GM12874 (cell line): ENCODE data around the gene MAGEF1.

Experiments used
- TF ChIP-seq, protein P1 (sequence below): IDR thresholded peaks from 2 replicates; pipeline ENCODE4 v1.5.1; 2011; ENCODE audit warnings: low read depth, mild to moderate bottlenecking, control low read depth, low read length, moderate library complexity; ENCODE audit not compliant: insufficient read depth

MAGEF1 gene

DNA sequence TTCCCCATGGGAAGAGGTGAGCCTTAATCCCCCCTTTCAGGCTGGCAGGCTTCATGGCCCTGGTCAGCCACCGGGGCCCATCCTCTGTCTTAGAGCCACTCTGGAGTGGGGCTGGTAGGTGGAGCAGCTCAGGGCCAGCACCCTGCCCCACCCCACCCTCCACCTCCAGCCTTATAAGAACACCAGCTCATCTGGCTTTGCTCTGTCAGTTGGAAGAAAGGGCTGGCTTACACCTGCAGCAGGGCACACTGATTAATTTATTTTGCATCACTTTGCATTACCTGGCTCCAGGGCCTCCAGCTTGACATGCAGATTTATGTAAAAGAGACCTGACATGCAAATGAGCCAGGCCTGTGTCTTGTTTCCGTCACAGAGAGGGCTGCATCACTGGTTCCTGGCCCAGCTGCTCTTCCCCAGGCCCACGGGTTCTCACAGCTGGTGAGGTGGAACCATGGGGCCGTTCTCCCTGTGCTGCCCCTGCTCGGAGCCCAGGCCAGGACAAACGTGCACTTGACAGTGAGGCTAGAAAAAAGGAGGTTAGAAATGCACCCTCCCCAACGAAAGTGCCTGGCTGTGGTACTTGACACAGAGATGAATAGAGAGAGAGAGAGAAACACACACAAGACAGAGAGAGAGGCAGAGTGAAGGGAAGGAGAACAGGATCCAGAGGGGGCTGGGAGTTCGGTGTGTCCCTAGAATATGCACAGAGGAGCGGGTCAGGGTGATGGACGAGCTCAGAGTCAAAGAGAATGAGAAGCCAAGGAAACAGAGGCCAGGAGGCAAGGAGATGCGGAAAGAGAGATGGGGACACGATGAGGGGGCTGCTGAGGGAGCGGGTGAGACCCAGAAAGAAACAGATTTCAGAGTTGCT, 44.5 kb upstream of the MAGEF1 start:
- TF ChIP-seq, protein P1, sequence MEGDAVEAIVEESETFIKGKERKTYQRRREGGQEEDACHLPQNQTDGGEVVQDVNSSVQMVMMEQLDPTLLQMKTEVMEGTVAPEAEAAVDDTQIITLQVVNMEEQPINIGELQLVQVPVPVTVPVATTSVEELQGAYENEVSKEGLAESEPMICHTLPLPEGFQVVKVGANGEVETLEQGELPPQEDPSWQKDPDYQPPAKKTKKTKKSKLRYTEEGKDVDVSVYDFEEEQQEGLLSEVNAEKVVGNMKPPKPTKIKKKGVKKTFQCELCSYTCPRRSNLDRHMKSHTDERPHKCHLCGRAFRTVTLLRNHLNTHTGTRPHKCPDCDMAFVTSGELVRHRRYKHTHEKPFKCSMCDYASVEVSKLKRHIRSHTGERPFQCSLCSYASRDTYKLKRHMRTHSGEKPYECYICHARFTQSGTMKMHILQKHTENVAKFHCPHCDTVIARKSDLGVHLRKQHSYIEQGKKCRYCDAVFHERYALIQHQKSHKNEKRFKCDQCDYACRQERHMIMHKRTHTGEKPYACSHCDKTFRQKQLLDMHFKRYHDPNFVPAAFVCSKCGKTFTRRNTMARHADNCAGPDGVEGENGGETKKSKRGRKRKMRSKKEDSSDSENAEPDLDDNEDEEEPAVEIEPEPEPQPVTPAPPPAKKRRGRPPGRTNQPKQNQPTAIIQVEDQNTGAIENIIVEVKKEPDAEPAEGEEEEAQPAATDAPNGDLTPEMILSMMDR = no peak

- TF ChIP-seq, protein P1 = no peak
Observed at GRCh38 chr3:184755315-184755731, 43.5 kb upstream of the MAGEF1 start.

DNA sequence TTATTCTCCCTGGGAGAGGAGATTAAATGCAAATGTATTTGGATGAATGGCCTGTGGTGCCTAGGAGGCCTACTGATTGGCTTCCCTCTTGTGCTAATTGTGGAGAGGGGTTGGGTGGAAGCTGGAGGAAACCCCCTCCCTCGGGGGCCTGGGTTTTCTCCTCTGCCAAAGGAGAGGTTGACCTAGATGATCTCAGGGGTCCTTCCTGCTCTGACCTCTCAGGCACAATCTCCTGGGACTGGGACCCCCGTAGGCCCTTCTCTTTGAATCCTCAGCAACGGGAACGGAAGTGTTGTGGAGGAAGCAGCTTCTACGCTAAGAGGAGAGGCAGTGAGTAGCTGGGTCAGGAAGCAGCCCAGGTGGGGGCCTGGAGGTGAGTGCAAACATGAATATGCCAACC, 40.5 kb upstream of the MAGEF1 start:
- TF ChIP-seq, protein P1 = no peak

DNA sequence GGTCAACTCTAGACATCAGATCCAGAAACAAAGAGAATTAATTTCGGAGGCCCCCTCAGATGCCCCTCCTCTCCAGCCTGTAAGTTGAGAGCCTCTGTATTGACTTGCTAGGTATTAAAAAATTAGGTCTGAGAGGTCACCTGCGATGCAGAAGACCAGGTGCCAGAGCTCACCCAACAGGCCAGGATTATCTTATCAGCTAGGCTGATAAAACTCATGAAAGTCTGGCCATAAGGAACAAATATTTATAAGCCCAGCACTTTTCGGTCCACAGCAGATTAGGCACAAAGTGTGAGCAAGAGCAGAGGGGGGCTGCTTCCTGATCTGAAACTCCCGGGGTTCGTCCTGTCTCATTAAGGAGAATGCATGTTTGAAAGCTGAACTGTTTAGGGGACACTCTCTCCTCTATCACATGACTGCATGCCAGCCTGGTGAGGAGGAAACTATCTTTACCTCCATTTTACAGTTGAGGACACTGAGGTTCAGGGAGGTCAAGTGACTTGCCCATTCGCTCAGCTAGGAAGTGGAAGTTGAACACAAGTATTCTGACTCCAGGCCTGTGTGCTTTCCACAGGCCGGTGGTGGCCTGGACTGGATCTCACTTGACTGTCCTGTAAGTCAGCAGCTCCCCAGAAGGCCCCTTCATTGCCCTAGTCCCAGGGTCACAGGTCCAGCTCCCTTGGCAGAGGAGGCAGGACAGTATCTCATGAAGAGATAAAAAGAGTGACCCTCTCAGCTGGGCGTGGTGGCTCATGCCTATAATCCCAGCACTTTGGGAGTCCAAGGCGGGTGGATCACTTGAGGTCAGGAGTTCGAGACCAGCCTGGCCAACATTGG, 39.6 kb upstream of the MAGEF1 start:
- TF ChIP-seq, protein P1 = no peak

- TF ChIP-seq, protein P1 = no peak
Observed at GRCh38 chr3:184750349-184751083, 38.7 kb upstream of the MAGEF1 start.

GRCh38 chr3:184749168-184749744, 37.4 kb upstream of the MAGEF1 start:
- TF ChIP-seq, protein P1 = no peak
